ENCODE data around the gene GOLGA5.

GOLGA5 gene

GRCh38 chr14:92880851-92881250 lies 86.7 kb downstream of the GOLGA5 start:
- DNase-seq, result no peak

- DNase-seq, result no peak
Measured at GRCh38 chr14:92883066-92883465, 89.0 kb downstream of the GOLGA5 start.

- no peak for DNase-seq
Measured at GRCh38 chr14:92884410-92884809, 90.3 kb downstream of the GOLGA5 start.

GRCh38 chr14:92885279-92886061 lies 91.4 kb downstream of the GOLGA5 start:
- DNase-seq, result no peak

GRCh38 chr14:92886337-92886736 lies 92.2 kb downstream of the GOLGA5 start:
- no peak for DNase-seq

- no peak for DNase-seq
Measured at GRCh38 chr14:92887157-92887556, 93.1 kb downstream of the GOLGA5 start.

GRCh38 chr14:92888896-92889295 lies 94.8 kb downstream of the GOLGA5 start:
- no peak for DNase-seq
